ENCODE data around the gene CATSPER1. TPM values are rescaled to one million over a fixed set of nuclear protein-coding genes. Genes with fewer than 3 reads are reported as not detected.

CATSPER1 gene
- total and polyA plus RNA-seq, 2 of the 8 experiments (the other 6 are each of a cell fraction or from before 2014, with no cell fraction given) = not detected

DNA sequence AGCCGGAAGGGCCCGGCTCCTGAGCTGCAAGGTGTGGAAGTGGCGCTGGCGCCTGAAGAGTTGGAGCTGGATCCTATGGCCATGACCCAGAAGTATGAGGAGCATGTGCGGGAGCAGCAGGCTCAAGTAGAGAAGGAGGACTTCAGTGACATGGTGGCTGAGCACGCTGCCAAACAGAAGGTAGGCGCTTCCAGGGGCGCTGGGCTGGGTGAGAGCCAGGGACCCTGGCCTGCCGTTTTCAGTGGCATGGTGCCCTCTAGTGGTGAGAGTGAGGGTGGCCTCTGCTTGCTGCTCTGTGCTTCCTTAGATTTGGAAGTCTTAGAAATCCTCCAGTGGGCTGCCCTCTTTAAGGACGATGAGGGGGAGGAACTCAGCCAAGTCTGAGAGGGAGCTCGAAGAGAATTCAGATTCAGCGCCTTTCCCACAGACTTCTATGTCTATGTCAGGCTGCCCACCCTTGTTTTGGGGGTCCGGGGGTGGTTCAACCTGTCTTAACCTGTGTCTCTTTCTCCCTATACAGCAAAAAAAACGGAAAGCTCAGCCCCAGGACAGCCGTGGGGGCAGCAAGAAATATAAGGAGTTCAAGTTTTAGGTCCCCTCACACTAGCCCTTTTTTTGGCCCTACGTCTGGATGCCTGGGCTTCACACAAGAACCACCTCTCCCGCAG lies 42.0 kb upstream of the CATSPER1 start:
- Histone ChIP-seq H2BK120ac (replicated peaks; ENCODE audit: low read depth, low read length) (no peak overlapping the region), H3K4me3 (ENCODE audit: extremely low read depth in 1 of 4, insufficient read depth in 2 of 4, low read depth in 3 of 4, low read length in 4 of 4) (no peak overlapping the region), H3K9ac (replicated peaks in 1 of 4; ENCODE audit: extremely low read depth in 1 of 4, low read depth in 3 of 4, low read length in 3 of 4) (no peak overlapping the region), H3K18ac (ENCODE audit: extremely low read depth, low read length) (no peak overlapping the region), H2BK12ac (ENCODE audit: low read depth, low read length) (no peak overlapping the region), H3K79me2 (ENCODE audit: control insufficient read depth in 1 of 2, insufficient read depth in 2 of 2, low read length in 2 of 2) (peaks cover 0 to 13% of the 10 kb centered on the region in 2 experiments; a peak in 2 of 4 replicates), H3K4me1 (replicated peaks in 1 of 4; ENCODE audit: control insufficient read depth in 3 of 4, insufficient read depth in 4 of 4, low read length in 3 of 4) (peaks cover 5 to 13% (median 8%) of the 10 kb centered on the region in 4 experiments; a peak in 6 of 7 replicates), H3K14ac (ENCODE audit: insufficient read length) (no peak overlapping the region), H2BK20ac (ENCODE audit: low read length) (no peak overlapping the region), H2BK15ac (ENCODE audit: low read length) (no peak overlapping the region), H2AK5ac (ENCODE audit: low read depth, low read length) (no peak overlapping the region), H3K79me1 (ENCODE audit: low read depth, low read length) (no peaks in the 10 kb centered on the region; the same call in 1 of the 2 replicates), H2AFZ (ENCODE audit: low read length) (no peak overlapping the region), H4K5ac (ENCODE audit: insufficient read length, low read depth, low read length) (no peak overlapping the region), H4K8ac (ENCODE audit: extremely low read depth, insufficient read depth, low read length) (no peak overlapping the region; the same call in 1 of the 2 replicates), H4K91ac (replicated peaks; ENCODE audit: insufficient read length, low read length) (no peak overlapping the region), H3K23me2 (ENCODE audit: low read depth, low read length) (no peaks in the 10 kb centered on the region; the same call in 1 of the 2 replicates), H3K56ac (replicated peaks; ENCODE audit: insufficient read length, low read depth, low read length) (no peak overlapping the region), H3K27me3 (replicated peaks in 1 of 4; ENCODE audit: control insufficient read depth in 3 of 4, extremely low read depth in 1 of 4, insufficient read depth in 3 of 4, low read length in 3 of 4) (no peaks in the 10 kb centered on the region), H4K20me1 (replicated peaks in 1 of 2; ENCODE audit: control insufficient read depth in 1 of 2, insufficient read depth in 2 of 2, low read length in 2 of 2) (peaks cover 2 to 17% of the 10 kb centered on the region in 2 experiments), H3K36me3 (ENCODE audit: control insufficient read depth in 2 of 4, insufficient read depth in 4 of 4, low read length in 3 of 4) (peaks cover 16 to 51% (median 41%) of the 10 kb centered on the region in 4 experiments), H3K27ac (ENCODE audit: low read depth, low read length) (peak overlapping the region; percentile 46; the same call in 1 of the 2 replicates), H2BK5ac (ENCODE audit: low read depth, low read length) (no peak overlapping the region), H3K4me2 (ENCODE audit: insufficient read depth in 1 of 2, low read depth in 2 of 2, low read length in 2 of 2) (no peak overlapping the region), H3K4ac (replicated peaks; ENCODE audit: insufficient read length, low read depth, low read length) (no peak overlapping the region), H3K9me3 (ENCODE audit: insufficient read depth in 2 of 2, low read depth in 1 of 2, low read length in 1 of 2) (no peaks in the 10 kb centered on the region), H3K23ac (ENCODE audit: insufficient read length) (no peak overlapping the region)
- TF ChIP-seq, protein P1, sequence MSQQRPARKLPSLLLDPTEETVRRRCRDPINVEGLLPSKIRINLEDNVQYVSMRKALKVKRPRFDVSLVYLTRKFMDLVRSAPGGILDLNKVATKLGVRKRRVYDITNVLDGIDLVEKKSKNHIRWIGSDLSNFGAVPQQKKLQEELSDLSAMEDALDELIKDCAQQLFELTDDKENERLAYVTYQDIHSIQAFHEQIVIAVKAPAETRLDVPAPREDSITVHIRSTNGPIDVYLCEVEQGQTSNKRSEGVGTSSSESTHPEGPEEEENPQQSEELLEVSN (IDR thresholded peaks at IDR 0.05) = peak; percentile 13; the same call in 1 of the 2 replicates
- TF ChIP-seq SP1 (IDR thresholded peaks at IDR 0.05; ENCODE audit: low read depth, low read length) (0 out of 2 replicates have a peak, but pooled peaks have one; percentile 8), CBX5 (IDR thresholded peaks at IDR 0.05; ENCODE audit: low read depth, low read length) (no peak), RAD21 (IDR thresholded peaks at IDR 0.05 in 1 of 2, conservative IDR thresholded peaks at IDR 0.05 in 1 of 2; ENCODE audit: low read depth in 2 of 2, low read length in 2 of 2) (peak; percentile 72 to 79)
- TF ChIP-seq, protein P2, sequence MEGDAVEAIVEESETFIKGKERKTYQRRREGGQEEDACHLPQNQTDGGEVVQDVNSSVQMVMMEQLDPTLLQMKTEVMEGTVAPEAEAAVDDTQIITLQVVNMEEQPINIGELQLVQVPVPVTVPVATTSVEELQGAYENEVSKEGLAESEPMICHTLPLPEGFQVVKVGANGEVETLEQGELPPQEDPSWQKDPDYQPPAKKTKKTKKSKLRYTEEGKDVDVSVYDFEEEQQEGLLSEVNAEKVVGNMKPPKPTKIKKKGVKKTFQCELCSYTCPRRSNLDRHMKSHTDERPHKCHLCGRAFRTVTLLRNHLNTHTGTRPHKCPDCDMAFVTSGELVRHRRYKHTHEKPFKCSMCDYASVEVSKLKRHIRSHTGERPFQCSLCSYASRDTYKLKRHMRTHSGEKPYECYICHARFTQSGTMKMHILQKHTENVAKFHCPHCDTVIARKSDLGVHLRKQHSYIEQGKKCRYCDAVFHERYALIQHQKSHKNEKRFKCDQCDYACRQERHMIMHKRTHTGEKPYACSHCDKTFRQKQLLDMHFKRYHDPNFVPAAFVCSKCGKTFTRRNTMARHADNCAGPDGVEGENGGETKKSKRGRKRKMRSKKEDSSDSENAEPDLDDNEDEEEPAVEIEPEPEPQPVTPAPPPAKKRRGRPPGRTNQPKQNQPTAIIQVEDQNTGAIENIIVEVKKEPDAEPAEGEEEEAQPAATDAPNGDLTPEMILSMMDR (IDR thresholded peaks at IDR 0.05; ENCODE audit: control extremely low read depth in 1 of 3, insufficient read depth in 1 of 3, low read depth in 1 of 3, low read length in 3 of 3) = peak; percentile 85 to 99 (median 91)
- TF ChIP-seq, protein P3, sequence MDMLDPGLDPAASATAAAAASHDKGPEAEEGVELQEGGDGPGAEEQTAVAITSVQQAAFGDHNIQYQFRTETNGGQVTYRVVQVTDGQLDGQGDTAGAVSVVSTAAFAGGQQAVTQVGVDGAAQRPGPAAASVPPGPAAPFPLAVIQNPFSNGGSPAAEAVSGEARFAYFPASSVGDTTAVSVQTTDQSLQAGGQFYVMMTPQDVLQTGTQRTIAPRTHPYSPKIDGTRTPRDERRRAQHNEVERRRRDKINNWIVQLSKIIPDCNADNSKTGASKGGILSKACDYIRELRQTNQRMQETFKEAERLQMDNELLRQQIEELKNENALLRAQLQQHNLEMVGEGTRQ (IDR thresholded peaks at IDR 0.05; ENCODE audit: low read length) = 0 out of 2 replicates have a peak, but pooled peaks have one; percentile 14
- FAIRE-seq = no peak
- POLR2A ChIA-PET (ENCODE audit: partially characterized antibody) = interaction anchor here (0.9 to 9.7 kb wide), 9 partner anchors 13 to 243 kb away, joined by 3 to 150 read pairs (median 4); partner anchors contain the start of genes GAL3ST3, RAB1B and SF3B2
- 63% methylated on average over 17 of the region's 17 CpGs; no CpG with 5 or more reads in 1 of the 2 experiments for WGBS, 2 experiments (ENCODE audit: extremely low coverage in 1 of 2, insufficient coverage in 1 of 2, insufficient read length in 1 of 2, insufficient replicate concordance in 2 of 2, low coverage in 1 of 2, low lambda C conversion rate in 2 of 2, missing lambda C conversion rate in 1 of 2)
- DNase-seq (ENCODE audit: low read depth in 1 of 2, low spot score in 2 of 2) = peak; percentile 68 to 94
- CTCF ChIA-PET (ENCODE audit: partially characterized antibody) = interaction anchor here (0.6 to 8.8 kb wide), 36 partner anchors 9 to 519 kb away, joined by 3 to 144 read pairs (median 4); partner anchors contain the start of genes BANF1, CCDC85B, CST6 and EIF1AD
